T-helper 22 cell (primary cell): Measurements from ENCODE around the gene KCNIP1.

ENCODE experiments used
- DNase-seq: peaks from one replicate; pipeline ENCODE4 v3.0.0-alpha.2; 2020; ENCODE audit warnings: low read depth

KCNIP1 gene

GRCh38 chr5:170565072-170565471 is 61.3 kb downstream of the KCNIP1 start:
- DNase-seq, result no peak

DNA sequence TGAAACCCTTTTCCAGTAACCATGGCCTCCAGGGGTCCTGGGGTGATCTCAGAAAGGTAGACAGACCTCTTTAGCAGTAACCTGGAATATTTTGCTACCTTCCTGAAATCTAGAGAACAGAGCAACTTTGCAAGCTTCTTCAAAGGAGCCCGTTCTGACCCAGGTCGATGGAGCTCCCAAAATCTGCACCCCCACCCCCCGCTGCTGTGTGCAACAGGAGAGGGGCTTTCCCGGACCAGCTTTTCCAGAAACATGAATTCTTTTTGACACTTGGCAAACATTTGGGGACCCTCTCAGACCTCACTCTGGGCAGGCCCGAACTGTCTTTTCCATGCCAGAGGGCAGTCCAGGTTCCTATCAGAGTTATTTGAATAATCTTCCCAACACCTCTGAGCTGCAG is 65.3 kb downstream of the KCNIP1 start:
- DNase-seq, result no peak

- DNase-seq, result no peak
These were observed 66.7 kb downstream of the KCNIP1 start for GRCh38 chr5:170570476-170570875.

- DNase-seq, result no peak
These were observed 67.5 kb downstream of the KCNIP1 start for GRCh38 chr5:170571281-170571731.

GRCh38 chr5:170571875-170572852 is 68.3 kb downstream of the KCNIP1 start:
- DNase-seq, result no peak

- no peak for DNase-seq
These were observed 69.3 kb downstream of the KCNIP1 start for GRCh38 chr5:170573114-170573513.

- DNase-seq, result no peak
These were observed 69.8 kb downstream of the KCNIP1 start for GRCh38 chr5:170573660-170574059.

GRCh38 chr5:170576602-170577535 is 73.0 kb downstream of the KCNIP1 start:
- no peak for DNase-seq

- DNase-seq, result no peak
These were observed 75.8 kb downstream of the KCNIP1 start for GRCh38 chr5:170579601-170580000.

GRCh38 chr5:170581211-170581610 is 77.4 kb downstream of the KCNIP1 start:
- DNase-seq, result no peak

- no peak for DNase-seq
These were observed 79.0 kb downstream of the KCNIP1 start for GRCh38 chr5:170582644-170583330.

DNA sequence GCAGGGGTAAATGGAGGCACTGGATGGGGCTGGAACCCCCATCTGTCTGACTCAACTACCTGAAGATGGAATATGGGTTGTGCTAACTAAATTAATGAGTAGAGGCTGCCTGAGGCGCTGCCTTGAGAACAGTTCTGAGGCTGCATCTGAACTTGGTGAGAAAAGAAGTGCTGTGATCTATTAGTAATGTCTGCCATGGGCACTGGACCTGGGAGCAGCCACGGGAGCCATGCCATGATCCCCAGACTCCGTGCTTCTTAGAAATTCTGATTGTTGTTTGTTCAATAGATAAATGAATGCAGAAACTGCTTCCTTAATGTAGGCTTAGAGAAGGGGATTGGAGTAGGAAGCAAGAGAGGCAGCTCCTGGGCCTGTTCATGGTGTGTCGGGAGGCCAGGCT is 80.2 kb downstream of the KCNIP1 start:
- DNase-seq, result no peak

DNA sequence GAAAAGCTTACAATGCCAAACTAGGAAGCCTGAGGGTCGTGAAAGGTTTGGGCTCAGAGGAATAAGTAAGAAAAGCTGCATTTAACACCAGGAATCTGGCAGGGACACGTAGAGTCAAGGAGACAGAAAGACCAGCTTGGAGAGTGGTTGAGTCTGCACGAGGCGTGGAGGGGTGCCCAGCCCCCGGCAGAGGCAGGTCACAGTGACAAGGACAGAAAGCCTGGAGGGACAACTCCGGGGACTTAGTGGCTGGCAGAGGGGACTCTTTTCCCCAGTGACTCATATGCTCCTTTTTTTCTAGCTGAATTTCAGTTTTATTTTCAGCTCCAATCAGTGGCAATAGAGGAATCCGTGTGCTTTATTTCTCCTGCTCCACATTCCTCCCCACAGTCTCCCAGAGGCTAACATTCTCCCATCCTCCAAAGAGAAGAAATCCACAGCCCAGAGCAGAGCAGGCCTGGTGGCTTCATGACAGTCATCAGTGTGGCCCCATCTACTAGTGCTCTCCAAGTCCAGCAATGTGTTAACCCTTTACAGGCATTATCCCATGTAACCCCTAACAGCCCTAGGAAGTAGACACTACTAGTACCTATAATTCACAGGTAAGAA is 80.7 kb downstream of the KCNIP1 start:
- DNase-seq, result no peak

DNA sequence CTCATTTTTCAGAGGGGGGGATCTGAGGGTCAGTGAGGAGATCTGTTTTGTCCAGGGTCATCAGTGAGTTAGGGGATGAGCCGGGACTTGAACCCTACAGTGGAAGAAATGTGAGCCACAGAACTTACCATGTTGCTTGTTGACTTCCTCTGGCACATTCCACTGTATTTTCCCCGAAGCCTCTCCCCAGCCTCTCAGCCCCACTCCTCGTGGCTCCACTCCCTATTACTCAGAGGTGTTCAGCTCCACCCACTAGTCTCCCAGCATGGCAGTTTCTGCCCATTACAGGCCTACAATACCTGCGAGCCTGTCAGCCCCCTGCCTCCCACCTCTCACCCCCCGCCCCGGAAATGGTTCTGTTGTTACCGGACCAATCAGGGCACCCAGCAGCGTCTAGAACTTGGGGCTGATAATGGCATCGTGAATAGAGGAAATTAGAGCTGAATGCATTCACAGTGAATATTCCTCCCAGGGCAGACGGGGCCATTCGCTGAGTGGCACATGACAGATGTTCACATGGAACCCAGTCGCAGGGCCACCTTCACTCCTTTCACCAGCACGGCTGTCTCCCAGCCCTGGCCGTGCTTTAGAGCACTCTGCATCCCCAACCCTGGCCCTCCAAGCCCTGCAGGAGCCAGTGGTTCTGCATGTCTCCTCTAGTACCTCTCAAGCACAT is 81.6 kb downstream of the KCNIP1 start:
- DNase-seq, result no peak

DNA sequence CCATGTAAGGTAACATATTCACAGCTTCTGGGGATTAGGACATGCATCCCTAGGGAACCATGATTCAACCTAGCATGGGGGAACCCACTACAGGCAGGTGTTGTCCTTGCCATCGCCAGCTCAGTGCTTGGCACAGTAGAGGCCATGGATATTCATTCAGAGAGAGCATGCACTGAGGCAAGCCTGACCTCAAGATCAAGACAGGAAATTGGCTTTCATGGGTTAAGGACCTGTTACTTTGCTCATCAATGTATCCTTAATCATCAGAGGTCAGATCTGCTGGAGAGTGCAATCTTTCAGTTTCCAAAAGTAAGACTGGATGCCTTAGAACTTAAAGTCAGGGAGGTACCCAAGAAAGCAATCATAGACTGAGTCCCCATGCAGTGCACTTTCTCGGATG is 84.0 kb downstream of the KCNIP1 start:
- DNase-seq, result no peak

DNA sequence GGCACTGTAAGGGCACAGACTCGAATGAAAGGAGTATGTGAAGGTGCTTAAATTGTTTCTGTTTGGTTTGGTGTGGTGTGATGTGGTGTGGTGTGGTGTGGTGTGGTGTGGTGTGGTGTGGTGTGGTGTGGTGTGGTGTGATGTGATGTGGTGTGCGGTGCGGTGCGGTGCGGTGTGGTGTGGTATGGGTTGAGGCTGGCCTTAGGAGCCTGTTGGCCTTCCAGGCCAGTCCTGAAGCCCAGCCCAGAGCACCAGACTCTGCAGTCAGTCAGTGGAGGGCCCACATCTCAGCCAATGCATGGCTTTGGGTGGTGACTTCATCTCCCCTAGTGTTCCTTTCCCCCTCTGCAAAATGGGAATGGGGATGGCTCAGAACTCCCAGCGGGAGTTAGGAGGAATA is 85.8 kb downstream of the KCNIP1 start:
- DNase-seq, result no peak

DNA sequence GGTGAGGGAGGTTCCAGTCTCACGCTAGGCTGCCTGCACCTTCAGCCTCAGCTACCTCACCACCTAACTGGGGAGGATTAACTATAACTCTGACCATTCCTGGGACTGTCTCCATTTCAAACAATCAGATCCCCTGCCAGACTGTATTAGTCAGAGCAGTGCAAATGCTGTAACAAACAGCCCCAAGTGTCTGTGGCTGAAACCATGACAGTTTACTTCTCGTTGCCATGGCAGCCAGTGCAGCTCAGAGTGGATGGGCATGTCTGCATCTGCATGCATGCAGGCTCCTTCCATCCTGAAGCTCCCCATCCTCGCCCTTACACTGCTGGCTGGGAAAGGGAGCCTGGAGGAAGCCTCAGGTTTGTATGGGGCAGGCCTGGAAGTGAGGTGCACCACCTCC is 86.7 kb downstream of the KCNIP1 start:
- no peak for DNase-seq

DNA sequence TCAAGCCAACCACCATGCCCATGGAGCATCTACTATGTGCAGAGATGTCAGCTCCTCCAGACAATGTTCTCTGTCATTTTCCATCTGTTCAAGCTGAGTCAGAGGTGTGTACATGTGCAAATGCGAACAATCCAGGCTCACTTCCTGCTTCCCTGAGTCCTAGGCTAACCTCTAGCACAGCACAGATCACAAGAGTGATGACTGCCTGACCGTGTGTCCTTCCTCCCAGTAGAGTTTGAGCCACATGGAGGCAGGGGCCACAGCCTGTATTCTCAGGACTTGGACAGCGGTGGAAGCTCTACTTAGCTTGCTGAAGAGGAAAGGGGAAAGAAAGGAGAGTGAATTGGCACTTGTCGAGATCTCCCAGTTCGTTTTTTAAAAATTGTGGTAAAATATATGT is 87.2 kb downstream of the KCNIP1 start:
- DNase-seq, result no peak

- no peak for DNase-seq
These were observed 92.7 kb downstream of the KCNIP1 start for GRCh38 chr5:170596482-170597044.

- DNase-seq, result no peak
These were observed 93.4 kb downstream of the KCNIP1 start for GRCh38 chr5:170597109-170597751.
